Islet of Langerhans (tissue), 1 donor: ENCODE results near the gene NFATC2.

Experiments
- FAIRE-seq: peaks from one replicate; lab custom pipeline; 2011; peaks lifted over from hg19 to GRCh38; lab: Jason Lieb, UNC

Gene NFATC2

DNA sequence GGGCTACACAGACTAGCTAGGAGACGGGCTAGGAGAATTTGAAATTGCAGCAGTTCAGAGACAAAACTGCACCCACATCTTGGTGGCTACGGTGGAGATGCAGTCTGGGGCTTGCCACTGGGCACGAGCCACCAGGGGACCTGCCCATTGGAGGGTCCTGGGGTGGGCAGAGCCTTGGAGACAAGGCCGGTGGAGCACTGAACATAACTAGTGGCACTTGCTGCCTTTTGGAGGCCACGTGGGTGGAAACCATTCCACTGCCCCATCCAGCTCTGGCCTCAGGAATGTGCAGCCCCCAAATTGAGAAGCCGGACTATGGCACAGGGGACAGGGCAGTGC is 113.4 kb downstream of the NFATC2 start:
- no peak for FAIRE-seq

DNA sequence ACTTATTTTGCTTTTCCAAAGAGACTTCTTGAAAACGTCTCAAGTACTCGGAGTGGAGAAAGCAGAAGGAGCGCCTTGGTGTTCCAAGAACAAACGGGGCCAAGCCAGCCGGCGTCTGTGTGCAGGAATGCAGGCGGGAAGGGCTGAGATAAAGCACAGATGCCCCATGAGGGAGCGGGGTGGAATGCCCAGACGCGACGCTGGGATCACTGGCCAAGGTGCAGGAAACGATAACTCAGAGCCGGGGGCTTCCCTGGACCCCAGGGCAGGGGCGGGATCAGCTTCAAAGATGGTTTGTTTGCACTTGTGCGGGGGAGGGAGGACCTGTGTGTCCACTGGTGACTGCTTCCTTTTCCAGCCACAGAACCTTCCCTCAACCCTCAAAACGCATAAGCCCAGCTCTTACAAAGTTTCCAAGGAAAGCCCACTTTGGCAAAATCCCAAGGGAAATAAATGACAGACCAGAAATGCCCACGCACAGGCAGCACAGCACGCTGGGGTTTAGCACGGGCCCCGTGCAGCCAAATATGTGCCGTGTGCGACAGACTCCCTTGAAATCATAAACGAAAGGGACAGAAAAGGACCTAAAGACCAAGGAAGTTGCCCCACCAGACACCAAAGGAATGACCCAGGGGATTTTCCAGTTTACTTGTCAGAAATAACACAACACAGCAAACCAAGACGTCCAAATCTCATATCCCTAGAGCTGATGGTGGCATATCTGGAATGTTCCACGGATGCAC is 113.9 kb downstream of the NFATC2 start:
- no peak for FAIRE-seq

DNA sequence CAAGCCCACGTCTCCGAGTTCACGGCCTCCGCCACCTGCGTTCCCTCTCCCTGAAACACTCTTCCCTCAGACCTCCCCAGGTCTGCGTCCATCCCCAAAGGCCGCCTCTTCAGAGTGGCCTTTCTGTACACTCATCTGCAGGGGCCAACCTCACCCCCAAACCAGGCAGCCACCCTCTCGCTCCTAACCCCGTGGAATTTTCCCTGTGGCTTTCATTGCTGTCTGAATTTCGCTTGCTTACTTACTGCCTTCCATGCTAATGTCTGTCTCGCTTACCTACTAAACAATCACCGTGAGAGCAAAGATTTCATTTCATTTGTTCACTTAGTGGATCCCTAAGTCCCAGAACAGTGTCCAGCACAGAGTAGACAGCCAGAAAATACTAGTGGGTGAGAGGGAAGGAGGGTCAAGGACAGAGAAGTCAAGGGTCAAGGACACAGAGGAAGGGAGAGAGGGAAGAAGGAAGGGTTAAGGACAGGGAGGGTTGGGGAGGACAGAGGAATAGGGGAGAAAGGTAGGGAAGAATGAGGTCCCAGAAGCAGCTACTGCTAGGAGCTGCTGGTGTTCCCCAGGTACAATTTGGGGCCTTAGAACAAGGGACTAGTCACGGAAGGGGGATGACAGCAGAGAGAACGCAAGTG is 114.7 kb downstream of the NFATC2 start:
- no peak for FAIRE-seq

DNA sequence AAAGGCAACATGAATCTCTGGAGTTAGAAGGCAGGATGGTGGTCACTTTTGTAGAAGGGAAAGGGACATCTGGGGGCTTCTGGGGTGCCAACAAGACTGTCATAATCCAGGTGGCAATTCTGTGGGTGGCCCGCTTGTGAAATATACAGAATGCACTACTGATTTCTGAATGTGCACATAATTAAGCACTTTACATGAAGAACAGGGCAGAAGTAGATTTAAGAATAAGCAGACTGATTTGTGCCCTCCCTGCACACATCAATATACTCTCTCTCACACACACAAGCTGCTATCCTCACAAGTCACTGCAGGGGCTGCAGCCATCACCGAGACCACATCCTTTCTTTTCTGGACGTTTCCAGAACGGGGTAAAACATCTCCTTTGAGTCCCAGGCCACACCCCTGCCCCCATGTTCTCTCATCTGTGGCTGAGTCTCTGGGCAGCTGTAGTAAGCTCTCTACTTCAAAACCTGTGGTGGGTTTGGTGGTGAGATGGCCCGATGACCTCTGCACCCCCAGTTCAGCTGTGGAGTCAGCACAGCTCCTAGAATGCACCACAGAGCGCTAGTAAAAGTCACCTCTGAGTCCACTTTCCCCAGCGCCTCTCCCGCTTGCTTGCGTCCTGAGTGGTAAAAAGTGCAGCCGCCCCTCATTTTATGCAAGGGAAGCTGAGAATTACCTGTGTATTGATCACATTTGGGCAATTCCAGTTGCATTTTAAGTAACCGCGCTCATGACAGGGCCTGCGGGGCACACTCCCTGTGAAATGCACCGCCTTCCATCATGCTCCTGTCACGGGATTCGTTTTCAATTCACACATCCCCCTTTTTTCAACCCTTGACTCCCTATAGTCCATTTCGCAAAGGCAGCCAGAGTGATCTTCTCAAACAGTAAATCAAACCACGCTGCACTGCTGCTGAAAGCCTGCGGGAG is 115.5 kb downstream of the NFATC2 start:
- no peak for FAIRE-seq

DNA sequence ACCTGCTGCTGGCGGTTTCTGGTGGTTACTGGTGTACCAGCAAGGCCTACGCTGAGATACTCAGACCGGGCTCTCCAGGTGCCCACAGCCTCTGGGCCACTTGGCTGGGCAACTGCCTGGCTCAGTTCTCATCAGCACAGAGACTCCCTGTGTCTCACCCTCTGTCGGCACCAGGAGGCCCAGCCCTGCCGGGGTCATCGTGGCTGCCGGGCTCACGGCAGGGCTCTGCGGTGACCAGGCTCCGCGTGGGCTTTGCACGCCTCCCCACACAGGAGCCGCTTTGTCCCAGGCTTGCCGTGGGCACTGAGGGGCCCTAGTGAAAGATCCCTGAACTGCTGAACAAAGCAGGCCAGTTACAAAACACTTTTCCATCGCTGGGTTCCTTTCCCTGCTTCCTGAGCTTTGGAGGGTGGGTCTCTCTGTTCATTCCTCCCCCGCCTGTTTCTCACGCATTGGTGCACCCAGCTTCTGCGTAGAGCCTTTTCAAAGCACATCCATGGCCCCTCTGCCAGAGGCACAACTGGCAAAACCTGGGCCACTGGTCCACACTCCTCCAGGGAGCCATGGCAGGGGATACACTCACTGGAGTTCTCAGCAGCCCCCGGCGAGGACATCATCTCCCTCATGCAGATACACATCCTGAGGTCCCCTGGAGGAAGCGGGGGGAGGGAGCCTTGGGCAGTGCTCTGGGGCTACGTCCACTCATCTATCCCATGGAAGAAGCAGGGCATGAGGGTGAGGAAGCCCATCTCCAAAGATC is 117.0 kb downstream of the NFATC2 start:
- FAIRE-seq = no peak

DNA sequence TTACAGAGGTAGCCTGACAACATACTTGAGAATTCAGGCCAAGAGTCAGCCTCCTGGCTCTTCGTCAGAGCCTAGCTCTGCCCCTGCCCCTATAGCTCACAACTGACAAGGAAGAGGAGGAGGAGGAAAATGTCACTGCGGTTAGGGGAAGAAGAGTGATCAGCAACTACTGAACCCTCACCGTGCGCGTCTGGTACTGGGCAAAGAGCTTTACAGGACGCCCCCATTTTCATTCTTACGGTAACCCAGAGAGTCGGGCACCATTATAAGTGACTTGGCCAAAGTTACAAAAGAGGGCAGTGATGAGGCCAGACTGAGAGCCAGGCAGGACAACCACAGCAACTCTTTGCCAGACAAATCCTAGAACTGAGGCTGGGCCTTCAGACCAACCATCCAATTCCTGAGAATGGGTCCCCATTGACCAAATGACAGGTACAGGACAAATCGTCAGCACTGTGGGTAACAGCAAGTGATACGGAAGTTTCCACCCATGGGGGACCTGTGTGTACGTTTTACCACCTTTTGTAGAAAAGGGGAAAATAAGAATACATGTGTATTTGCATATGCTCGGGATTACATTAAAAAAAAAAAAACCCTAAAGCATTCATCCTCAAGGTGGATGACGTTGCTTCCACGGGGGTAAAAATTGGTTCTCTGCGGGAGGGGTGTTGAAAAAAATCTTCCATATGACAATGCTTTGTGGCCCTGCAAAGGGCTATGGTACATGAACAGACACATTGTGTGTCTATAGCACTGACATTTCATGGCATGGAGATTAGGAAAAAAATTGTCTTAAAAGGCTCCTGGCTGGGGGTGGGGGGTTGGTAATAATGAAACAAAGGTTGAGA is 118.0 kb downstream of the NFATC2 start:
- FAIRE-seq = no peak

DNA sequence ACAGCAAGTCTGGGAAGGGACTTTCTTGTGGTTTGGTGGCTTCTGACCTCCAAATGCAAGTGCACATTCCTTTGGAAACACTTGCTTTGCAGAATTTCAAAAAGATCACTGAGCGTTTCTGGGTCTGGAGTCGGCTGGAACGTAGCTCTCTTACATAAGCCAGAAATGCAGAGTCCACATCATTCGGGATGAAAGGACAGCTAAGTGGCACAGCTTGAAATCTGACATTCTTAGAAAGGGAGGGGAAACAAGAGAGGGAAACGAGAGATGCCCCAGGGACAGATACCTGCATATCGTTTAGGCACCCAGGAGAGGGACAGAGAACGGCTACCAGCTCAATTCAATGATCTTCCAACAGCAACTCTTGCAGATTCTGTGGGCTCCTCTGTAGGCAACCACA is 118.7 kb downstream of the NFATC2 start:
- no peak for FAIRE-seq

DNA sequence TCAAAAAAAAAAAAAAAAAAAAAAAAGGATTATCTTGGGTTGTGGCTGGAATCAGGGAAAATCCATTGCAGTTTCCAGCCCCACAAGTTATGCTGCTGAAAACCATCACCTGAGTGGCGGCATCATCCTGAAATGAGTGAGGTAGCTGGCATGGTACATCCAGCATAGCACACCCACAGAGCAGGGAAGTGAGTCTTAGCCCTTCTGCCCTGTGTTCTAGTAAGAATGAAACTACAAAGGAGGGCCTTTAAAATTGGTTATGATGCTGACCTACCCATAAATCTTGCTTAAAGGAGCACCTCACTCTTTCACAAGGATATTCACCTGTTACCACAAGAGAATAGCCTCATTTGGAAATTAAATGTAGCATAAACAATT is 119.2 kb downstream of the NFATC2 start:
- no peak for FAIRE-seq

DNA sequence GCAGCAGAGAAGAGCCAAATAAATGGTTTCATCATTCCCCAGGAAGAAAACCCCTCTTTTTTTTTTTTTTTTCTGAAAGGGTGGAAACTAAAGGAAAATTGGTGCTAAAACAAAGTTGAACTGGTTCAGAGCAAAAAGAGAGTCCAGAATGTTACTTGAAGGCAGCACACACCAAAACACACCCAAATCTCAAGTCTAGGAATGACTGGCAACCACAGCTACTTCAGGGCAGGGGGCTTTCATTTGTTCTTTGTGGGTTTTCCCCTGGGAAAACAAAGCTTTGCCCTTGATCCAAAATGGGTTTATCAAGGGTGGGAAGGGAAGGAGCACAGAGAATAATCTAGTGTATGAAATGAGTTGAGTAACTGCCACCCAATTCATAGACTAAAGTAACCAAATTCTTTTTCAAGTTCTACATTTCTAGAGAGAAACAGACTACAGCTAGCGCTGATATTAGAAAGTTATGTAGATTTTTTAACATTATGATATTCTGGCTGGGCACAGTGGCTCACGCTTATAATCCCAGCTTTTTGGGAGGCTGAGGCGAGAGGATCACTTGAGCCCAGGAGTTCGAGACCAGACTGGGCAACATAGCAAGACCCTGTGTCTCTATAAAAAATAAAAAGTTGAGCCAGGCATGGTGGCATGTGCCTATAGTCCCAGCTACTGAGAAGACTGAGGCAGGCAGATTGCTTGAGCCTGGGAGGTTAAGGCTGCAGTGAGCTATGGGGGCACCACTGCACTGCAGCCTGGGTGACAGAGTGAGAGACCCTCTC is 119.8 kb downstream of the NFATC2 start:
- no peak for FAIRE-seq

DNA sequence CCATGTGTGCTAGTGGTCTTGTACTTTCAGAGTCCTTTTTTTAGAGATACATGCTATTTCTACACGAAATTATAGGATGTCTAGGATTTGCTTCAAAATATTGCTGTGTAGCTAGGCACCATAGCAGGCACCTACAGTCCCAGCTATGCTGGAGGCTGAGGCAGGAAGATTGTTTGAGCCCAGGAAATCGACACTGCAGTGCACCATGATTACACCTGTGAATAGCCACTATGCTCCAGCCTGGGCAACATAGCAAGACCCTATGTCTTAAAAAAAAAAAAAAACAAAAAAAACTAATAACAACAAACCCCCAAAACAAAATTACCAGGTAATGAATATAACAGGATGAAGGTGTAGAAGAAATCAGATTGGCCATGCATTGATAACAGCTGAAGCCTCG is 121.7 kb downstream of the NFATC2 start:
- no peak for FAIRE-seq

DNA sequence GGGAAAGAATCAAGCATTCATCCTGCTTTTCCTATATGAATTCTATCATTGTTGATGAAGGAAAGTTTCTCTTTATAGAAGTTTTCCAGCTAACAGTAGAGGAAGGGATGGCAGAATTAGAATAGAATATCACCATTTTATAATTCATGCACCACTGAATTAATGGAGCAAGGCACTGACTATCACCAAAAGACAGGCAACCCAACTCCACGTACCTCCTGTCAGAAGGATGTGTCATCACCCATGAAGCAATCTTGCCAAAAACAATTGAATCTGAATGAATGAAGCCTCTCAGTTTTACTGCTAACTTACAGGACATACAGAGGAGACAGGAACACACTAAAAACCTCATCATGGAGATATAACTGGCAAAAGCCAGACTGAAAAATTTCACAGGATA is 122.4 kb downstream of the NFATC2 start:
- no peak for FAIRE-seq

DNA sequence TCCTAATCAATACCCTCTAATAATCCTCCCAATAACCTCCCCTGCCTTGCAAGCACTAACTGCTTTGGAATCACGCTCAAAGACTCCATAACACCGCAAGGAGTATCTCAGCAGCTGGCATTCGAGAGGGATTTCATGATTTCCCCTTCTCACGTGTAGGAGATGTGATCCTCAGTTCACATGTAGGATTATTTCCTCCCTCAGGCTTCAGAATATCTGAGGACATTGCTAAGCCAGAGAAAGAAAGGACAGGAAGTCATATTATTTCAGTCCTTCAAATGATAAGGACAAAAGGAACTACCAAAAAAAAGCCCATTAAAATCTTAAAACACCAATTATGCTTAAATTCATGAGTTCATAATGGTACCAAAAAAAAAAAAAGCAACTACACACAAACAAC is 122.9 kb downstream of the NFATC2 start:
- FAIRE-seq = no peak

DNA sequence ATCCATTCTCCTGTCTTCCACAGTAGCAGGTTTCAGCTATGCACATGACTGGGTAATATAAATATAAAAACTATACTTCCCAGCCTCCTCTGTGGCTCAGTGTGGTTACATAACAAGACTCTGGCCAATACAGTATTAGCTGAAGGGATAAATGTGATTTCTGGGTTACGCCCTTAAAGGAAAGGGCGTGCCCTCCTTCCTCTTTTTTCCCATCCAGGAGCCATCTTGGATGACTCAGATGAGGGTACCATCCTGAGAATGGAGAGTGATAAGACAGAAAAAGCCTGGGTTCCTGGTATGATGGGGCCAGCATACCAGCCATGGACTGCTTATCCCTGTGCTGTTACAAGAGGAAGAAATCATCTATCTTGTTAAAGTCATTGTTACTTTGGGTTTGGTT is 123.3 kb downstream of the NFATC2 start:
- no peak for FAIRE-seq

DNA sequence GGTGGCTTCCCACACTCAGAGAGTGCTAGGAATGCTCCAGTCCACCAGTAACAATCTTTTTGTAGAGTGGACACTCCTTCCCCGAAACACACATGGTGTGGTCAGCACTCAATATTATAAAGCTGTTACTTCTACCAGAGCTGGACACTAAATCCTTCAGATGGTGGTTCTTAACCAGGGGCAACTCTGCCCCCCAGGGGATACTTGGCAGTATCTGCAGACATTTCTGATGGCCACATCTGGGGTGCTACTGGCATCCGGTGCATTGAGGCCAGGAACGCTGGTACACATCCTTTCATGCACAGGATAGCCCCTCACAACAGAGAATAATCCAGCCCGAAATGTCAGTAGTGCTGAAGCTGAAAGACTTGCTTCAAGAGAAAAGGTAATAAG is 124.4 kb downstream of the NFATC2 start:
- FAIRE-seq = no peak

DNA sequence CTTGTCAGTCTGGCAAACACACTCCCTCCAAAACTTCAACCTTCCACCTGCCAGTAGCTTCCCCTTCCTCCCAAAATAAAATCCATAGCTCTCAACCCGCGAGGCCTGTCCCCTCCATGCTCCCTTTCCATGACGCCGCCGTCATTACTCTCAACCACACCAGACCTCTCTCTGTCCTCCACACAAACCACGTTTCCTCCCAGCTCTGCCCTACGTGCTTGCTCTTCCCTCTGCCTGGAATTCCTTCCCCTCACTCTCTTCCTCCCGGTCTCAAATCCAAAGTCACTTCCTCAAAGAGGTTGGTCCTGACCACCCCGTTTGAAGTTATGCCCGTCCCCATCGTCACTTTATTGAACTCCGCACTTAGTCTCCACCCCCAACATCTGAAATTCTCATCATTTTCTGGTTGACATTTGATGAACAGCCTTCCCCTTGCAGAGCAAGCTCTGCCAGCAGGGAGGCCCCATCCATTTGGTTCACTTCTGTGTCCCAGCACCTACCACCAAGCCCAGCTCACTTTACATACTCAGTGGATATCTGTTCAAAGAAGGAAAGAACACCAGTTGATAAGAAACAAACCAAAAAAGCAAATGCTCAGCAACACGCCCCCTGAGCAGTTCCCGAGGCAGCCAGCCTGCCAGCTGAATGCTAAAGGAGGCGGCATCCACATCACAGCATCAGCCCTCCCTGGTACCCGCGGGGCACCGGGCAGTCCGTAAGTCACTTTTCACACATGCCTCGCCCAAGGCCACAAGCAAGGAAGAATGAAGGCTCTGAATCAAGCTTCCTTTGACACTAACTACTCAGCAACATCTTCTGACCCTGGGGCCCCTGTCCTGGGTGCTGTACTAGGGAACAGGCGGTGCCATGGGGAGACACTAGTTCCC is 125.0 kb downstream of the NFATC2 start:
- no peak for FAIRE-seq

DNA sequence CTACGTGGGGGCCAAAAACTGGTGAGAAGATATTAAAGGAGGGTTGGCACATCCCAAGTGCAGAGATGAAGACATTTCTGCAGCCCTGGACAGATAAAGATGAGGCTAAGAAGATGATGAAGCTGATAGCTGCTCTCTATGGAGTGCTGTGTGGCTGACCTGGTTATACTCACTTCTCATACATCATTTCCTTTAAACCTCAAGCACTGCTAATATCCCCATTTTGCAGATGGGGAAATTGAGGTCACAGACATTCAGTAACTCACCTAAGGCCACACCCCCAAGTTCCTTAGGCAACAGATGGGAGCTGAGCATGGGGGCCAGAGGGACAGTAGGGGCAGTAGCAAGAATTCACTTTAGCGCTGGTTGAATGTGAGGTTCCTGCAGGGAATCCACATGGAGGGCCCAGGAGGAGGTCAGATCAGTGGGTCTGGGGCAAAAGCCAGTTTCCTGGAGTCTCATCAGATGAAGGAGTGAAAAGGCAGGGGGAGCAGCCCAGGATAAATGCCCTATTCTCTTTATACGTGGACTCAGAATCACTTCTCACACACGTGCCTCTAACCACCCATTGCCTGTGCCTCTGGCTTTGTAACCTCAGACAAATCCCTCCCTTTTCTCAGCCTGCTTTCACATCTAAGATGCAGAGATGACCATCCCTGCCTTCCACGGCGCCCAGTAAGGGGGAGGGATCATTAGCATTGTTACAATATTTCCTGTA is 125.8 kb downstream of the NFATC2 start:
- FAIRE-seq = no peak

DNA sequence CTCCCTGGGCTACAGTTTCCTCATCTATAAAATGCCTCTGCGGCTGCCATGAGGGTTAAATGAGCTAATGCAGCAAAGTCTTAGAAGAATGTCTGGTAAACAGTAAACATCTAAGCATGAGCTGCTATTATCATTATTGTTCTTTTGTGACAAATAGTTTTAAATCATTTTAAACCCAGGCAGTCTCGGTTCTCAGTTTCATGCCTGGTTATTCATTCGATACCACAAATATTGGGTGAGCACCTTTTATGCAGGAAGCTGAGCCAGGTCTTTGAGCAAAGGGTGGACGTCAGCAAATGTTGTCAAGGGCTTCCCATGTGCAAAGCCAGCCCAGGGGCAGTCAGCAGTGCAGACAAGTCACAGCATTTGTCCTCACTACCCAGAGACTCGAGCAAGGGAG is 128.7 kb downstream of the NFATC2 start:
- FAIRE-seq = no peak

DNA sequence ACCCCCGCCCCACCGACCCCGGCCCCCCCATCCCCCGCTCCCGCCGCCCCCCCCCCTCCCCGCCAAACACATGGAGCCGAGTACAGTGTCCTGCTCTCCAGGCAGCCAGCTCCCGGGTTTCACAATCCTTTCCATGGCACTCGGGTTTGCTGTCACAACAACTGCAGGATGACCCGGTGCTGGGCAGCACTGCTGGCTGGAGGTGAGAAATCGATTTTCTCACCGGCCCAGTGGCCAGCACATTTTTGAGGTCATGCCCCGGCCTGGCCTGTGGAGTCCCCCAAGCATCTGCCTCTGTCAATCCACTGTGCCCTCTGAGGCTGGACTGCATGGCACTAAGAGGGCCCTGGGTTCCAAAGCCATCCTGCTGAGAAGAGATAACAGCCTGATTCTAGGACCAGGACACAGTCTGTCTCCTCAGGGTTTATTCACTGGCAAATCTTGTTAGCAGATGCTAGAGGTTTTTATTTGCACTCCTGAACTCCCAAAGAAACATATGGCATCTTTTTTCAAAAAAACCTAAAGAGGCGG is 129.5 kb downstream of the NFATC2 start:
- FAIRE-seq = no peak

DNA sequence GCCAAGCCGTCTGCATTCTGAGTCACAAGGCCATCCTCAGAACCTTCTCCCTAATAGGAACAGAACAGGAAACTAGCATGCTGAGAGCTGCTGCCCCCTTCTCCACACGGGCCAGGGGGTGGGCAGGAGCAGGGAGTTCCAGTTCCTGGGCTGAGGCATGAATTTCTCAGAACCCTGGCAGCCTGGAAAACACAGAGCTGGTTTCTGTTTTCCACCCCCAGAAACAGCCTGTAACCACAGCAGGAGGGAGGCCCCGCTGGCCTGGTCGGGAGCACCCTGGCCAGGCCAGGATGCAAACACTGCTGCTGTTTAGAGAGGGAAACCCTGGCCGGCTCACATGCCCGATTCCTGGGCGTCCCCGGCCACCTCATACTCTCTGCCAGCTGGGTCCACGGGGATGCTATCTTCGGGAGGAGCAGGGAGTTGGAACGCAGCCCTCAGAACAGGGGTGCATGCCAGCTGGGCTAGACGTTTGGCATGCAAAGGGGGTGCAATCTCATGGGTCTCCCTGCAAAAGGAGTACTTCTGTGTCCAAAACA is 130.1 kb downstream of the NFATC2 start:
- no peak for FAIRE-seq
